Left ventricle myocardium inferior (tissue), 1 donor: ENCODE results near the gene NRG2. TPM values are rescaled to one million over a fixed set of nuclear protein-coding genes. Genes with fewer than 3 reads are reported as not detected.

Experiments
- DNase-seq: peaks from one replicate; pipeline ENCODE4 v3.0.0-alpha.2; 2020
- H3K27ac ChIP-seq: fragments of 200-600 bp; replicated peaks from 2 replicates; pipeline ENCODE4 v1.8.0; 2021
- H3K27me3 ChIP-seq: fragments of 200-600 bp; 2 replicates; pipeline ENCODE4 v1.8.0; 2021; ENCODE audit warnings: low read depth
- H3K36me3 ChIP-seq: fragments of 200-600 bp; 2 replicates; pipeline ENCODE4 v1.8.0; 2021
- H3K4me1 ChIP-seq: fragments of 200-600 bp; 2 replicates; pipeline ENCODE4 v1.8.0; 2021
- H3K4me3 ChIP-seq: fragments of 200-600 bp; 2 replicates; pipeline ENCODE4 v1.8.0; 2021; ENCODE audit warnings: mild to moderate bottlenecking, moderate library complexity
- H3K9me3 ChIP-seq: fragments of 200-600 bp; replicated peaks from 2 replicates; pipeline ENCODE4 v1.8.0; 2021
- CTCF ChIP-seq: fragments of 200-600 bp; IDR thresholded peaks from 2 replicates; pipeline ENCODE4 v1.8.0; 2021; ENCODE audit warnings: antibody characterized with exemption, mild to moderate bottlenecking, borderline replicate concordance
- intact Hi-C: fragments of 100-400 bp; cut with micrococcal nuclease; formaldehyde crosslinking; loops from one replicate; pipeline ENCODE4 v1.11.0; 2022
- total RNA-seq: library from RNA; stranded (reverse); fragmentation: NEBNext Ultra II Directional; extraction: Animal tissue kit (Norgen Biotek cat#: 25700); gene quantifications from one replicate; pipeline ENCODE4 v1.2.1, GENCODE V29; 2021
- donor health status: DM: no; HTN: yes; CAD: no; lungs with severe emphysema.

The NRG2 gene
- total RNA-seq, 1 donor from 2014 or later, result 3.1 TPM

GRCh38 chr5:139910901-139911300, 132.2 kb downstream of the NRG2 start:
- H3K9me3 ChIP-seq, result no peaks in the 10 kb centered on the region
- no peak overlapping the region for H3K4me3 ChIP-seq
- no peaks in the 10 kb centered on the region for H3K4me1 ChIP-seq
- no peaks in the 10 kb centered on the region for H3K36me3 ChIP-seq
- H3K27me3 ChIP-seq, result peaks cover 6% of the 10 kb centered on the region
- no peak for DNase-seq
- intact Hi-C loops, result no loop called here
- H3K27ac ChIP-seq, result no peak overlapping the region
- no peak for TF ChIP-seq CTCF

- Histone ChIP-seq H3K36me3 (no peaks in the 10 kb centered on the region), H3K4me1 (peaks cover 3% of the 10 kb centered on the region), H3K27me3 (peaks cover 14% of the 10 kb centered on the region), H3K27ac (no peak overlapping the region), H3K4me3 (no peak overlapping the region), H3K9me3 (no peaks in the 10 kb centered on the region)
- no peak for TF ChIP-seq CTCF
- no peak for DNase-seq
- intact Hi-C loops, result no loop called here
These were observed 133.1 kb downstream of the NRG2 start for GRCh38 chr5:139910036-139910435.

- Histone ChIP-seq H3K9me3 (no peaks in the 10 kb centered on the region), H3K27me3 (peaks cover 27% of the 10 kb centered on the region), H3K27ac (no peak overlapping the region), H3K4me1 (peaks cover 16% of the 10 kb centered on the region), H3K36me3 (no peaks in the 10 kb centered on the region), H3K4me3 (no peak overlapping the region)
- DNase-seq, result no peak
- no peak for TF ChIP-seq CTCF
- intact Hi-C loops, result no loop called here
These were observed 134.3 kb downstream of the NRG2 start for GRCh38 chr5:139908749-139909148.

GRCh38 chr5:139906661-139907060, 136.4 kb downstream of the NRG2 start:
- Histone ChIP-seq H3K9me3 (no peaks in the 10 kb centered on the region), H3K36me3 (no peaks in the 10 kb centered on the region), H3K4me3 (no peak overlapping the region), H3K4me1 (peaks cover 21% of the 10 kb centered on the region), H3K27ac (no peak overlapping the region), H3K27me3 (peaks cover 48% of the 10 kb centered on the region)
- DNase-seq, result no peak
- intact Hi-C loops, result no loop called here
- TF ChIP-seq CTCF, result no peak

- intact Hi-C loops, result no loop called here
- no peaks in the 10 kb centered on the region for H3K9me3 ChIP-seq
- H3K27me3 ChIP-seq, result peaks cover 48% of the 10 kb centered on the region
- H3K36me3 ChIP-seq, result no peaks in the 10 kb centered on the region
- peak overlapping the region; percentile 70 for H3K4me3 ChIP-seq
- H3K27ac ChIP-seq, result no peak overlapping the region
- H3K4me1 ChIP-seq, result peaks cover 27% of the 10 kb centered on the region
- DNase-seq, result no peak
- no peak for TF ChIP-seq CTCF
These were observed 138.1 kb downstream of the NRG2 start for GRCh38 chr5:139904816-139905661.
